HL-60 (cell line): Measurements from ENCODE around the gene CORIN.
A peak's percentile ranks its signal among the peaks of the same experiment; 100 is the strongest.

Experiments
- DNase-seq, 2 experiments: peaks; one replicate each; pipeline ENCODE4 v3.0.0-alpha.2; 2010 to 2020; ENCODE audit warnings: low read depth in 1 of 2, low spot score in 1 of 2
- H3K27ac ChIP-seq: fragments of 250-450 bp; sonication (Bioruptor Pico); replicated peaks from 2 replicates; pipeline ENCODE4 v1.5.1; 2020; ENCODE audit warnings: mild to moderate bottlenecking, moderate library complexity
- H3K27me3 ChIP-seq: fragments of 250-450 bp; sonication (Bioruptor Pico); 2 replicates; pipeline ENCODE4 v1.5.1; 2021; ENCODE audit warnings: mild to moderate bottlenecking, moderate library complexity; ENCODE audit not compliant: insufficient read depth, poor library complexity, severe bottlenecking
- H3K4me3 ChIP-seq: replicated peaks from 2 replicates; pipeline ENCODE4 v1.5.1; 2011; ENCODE audit warnings: mild to moderate bottlenecking, control low read depth, low read length; ENCODE audit not compliant: insufficient read depth
- GABPA ChIP-seq: IDR thresholded peaks from 2 replicates; pipeline ENCODE4 v1.6.1; 2012; ENCODE audit warnings: low read depth
- POLR2AphosphoS5 ChIP-seq: IDR thresholded peaks from 2 replicates; pipeline ENCODE4 v1.6.1; 2012; ENCODE audit warnings: low read depth
- SPI1 ChIP-seq: IDR thresholded peaks from 2 replicates; pipeline ENCODE4 v1.6.1; 2012; ENCODE audit warnings: low read depth, mild to moderate bottlenecking, borderline replicate concordance
- TF ChIP-seq, protein P1 (sequence below): IDR thresholded peaks from 2 replicates; pipeline ENCODE4 v1.6.1; 2012; ENCODE audit warnings: low read depth; ENCODE audit not compliant: insufficient replicate concordance
- TF ChIP-seq, protein P2 (sequence below): IDR thresholded peaks from one replicate; pipeline ENCODE4 v1.5.1; 2011; ENCODE audit warnings: low read length, control low read depth, inconsistent platforms; ENCODE audit not compliant: insufficient read depth

Gene CORIN

DNA sequence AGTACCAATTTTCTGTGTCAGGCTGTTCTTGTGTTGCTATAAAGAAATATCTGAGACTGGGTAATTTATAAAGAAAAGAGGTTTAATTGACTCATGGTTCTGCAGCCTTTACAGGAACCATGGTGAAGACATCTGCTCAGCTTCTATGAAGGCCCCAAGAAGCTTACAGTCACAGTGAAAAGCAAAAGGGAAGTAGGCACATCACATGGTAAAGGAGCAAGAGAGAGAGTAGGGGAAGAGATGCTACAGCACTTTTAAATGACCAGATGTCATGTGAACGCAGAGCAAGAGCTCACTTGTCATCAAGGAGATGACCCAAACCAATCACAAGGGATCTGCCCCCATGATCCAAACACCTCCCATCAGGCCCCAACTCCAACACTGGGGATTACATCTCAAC, 178.5 kb downstream of the CORIN start:
- TF ChIP-seq POLR2AphosphoS5 (no peak), GABPA (no peak), SPI1 (no peak; the same call in 1 of the 2 replicates)
- TF ChIP-seq, protein P1, sequence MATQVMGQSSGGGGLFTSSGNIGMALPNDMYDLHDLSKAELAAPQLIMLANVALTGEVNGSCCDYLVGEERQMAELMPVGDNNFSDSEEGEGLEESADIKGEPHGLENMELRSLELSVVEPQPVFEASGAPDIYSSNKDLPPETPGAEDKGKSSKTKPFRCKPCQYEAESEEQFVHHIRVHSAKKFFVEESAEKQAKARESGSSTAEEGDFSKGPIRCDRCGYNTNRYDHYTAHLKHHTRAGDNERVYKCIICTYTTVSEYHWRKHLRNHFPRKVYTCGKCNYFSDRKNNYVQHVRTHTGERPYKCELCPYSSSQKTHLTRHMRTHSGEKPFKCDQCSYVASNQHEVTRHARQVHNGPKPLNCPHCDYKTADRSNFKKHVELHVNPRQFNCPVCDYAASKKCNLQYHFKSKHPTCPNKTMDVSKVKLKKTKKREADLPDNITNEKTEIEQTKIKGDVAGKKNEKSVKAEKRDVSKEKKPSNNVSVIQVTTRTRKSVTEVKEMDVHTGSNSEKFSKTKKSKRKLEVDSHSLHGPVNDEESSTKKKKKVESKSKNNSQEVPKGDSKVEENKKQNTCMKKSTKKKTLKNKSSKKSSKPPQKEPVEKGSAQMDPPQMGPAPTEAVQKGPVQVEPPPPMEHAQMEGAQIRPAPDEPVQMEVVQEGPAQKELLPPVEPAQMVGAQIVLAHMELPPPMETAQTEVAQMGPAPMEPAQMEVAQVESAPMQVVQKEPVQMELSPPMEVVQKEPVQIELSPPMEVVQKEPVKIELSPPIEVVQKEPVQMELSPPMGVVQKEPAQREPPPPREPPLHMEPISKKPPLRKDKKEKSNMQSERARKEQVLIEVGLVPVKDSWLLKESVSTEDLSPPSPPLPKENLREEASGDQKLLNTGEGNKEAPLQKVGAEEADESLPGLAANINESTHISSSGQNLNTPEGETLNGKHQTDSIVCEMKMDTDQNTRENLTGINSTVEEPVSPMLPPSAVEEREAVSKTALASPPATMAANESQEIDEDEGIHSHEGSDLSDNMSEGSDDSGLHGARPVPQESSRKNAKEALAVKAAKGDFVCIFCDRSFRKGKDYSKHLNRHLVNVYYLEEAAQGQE = no peak
- TF ChIP-seq, protein P2, sequence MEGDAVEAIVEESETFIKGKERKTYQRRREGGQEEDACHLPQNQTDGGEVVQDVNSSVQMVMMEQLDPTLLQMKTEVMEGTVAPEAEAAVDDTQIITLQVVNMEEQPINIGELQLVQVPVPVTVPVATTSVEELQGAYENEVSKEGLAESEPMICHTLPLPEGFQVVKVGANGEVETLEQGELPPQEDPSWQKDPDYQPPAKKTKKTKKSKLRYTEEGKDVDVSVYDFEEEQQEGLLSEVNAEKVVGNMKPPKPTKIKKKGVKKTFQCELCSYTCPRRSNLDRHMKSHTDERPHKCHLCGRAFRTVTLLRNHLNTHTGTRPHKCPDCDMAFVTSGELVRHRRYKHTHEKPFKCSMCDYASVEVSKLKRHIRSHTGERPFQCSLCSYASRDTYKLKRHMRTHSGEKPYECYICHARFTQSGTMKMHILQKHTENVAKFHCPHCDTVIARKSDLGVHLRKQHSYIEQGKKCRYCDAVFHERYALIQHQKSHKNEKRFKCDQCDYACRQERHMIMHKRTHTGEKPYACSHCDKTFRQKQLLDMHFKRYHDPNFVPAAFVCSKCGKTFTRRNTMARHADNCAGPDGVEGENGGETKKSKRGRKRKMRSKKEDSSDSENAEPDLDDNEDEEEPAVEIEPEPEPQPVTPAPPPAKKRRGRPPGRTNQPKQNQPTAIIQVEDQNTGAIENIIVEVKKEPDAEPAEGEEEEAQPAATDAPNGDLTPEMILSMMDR = no peak
- Histone ChIP-seq H3K27me3 (no peaks in the 10 kb centered on the region), H3K4me3 (no peak overlapping the region), H3K27ac (no peak overlapping the region)
- peak in 1 of 2 experiments; percentile 37 for DNase-seq

DNA sequence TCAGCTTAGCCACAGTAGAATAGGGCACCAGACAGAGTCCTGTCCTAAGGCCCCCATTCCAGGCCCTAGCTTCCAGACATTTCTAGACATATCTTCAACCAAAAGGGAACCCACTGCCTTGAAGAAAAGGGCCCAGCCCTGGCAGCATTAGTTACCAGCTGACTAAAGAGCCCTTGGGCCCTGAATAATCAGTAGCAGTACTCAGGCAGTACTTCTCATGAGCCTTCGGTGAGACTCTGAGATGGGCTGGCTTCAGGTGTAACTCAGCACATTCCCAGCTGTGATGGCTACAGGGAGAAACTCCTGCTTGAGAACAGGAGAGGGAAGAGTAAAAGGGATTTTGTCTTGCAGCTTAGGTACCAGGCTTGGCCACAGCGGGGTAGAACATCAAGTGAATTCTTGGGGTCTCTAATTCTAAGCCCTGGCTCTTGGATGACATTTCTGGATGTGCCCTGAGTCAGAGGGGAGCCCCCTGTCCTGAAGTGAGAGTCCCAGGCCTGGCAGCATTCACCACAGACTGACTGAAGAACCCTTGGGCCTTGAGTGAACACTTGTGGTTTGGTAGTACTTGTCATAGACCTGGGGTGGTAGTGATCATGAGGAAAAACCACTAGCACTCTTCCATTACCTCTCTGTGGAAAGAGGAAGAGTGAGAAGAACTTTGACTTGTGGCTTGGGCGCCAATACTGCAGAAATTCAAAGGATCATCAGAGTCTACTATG, 182.7 kb downstream of the CORIN start:
- TF ChIP-seq SPI1 = peak; percentile 67; the same call in 1 of the 2 replicates
- no peak for TF ChIP-seq GABPA
- TF ChIP-seq POLR2AphosphoS5 = no peak
- TF ChIP-seq, protein P1 = no peak
- peak in 1 of 2 experiments; percentile 48 for DNase-seq
- Histone ChIP-seq H3K4me3 (no peak overlapping the region), H3K27me3 (no peaks in the 10 kb centered on the region), H3K27ac (no peak overlapping the region)

DNA sequence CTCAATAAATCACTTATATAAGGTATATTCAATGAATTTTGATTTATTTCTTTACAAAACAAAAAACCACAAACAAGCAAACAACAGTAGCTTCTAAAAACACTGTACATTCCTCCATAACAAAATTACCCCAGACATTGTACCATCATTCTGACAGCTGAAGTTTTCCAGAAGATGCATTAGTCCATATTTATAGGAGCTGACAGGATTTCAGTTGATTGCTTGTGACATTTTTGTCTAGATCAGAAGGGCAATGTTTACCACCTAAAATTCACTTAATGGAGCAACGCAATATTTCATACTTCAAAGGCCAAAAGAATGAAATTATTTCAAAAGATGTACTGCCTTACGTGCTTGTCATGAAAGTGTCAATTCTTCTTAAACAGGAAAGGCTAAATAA, 185.8 kb downstream of the CORIN start:
- no peak overlapping the region for H3K4me3 ChIP-seq
- H3K27me3 ChIP-seq = no peaks in the 10 kb centered on the region
- DNase-seq = no peak
- no peak overlapping the region for H3K27ac ChIP-seq
- TF ChIP-seq SPI1 (no peak), POLR2AphosphoS5 (no peak), GABPA (no peak)
- TF ChIP-seq, protein P2 = no peak
- TF ChIP-seq, protein P1 = no peak
